Activated CD8-positive, alpha-beta T cell treated with anti-CD3 and anti-CD28 coated beads for 36 hours (primary cell): ENCODE results near the gene FBXO15. TPM values are rescaled to one million over a fixed set of nuclear protein-coding genes. Genes with fewer than 3 reads are reported as not detected.

Experiments
- ATAC-seq: fragments of 200-7000 bp; cut with Tn5 transposase; one replicate; pipeline ENCODE4 v1.10.0; 2021; ENCODE audit warnings: mild to moderate bottlenecking, moderate library complexity
- CTCF ChIA-PET: fragments of 350-600 bp; sonication (Branson Sonifier 250); formaldehyde crosslinking; loops from one replicate; lab custom pipeline; 2021; ENCODE audit warnings: antibody characterized with exemption; lab: Charles Lee
- POLR2A ChIA-PET: fragments of 350-600 bp; sonication (Branson Sonifier 250); formaldehyde crosslinking; loops from one replicate; lab custom pipeline; 2021; ENCODE audit warnings: antibody characterized with exemption; lab: Charles Lee
- DNase-seq: peaks from one replicate; pipeline ENCODE4 v3.0.0-alpha.2; 2020
- H3K27ac Mint-ChIP-seq: one replicate; pipeline ENCODE4 v1.8.0; 2021; ENCODE audit warnings: mild to moderate bottlenecking, mixed read lengths
- H3K27me3 Mint-ChIP-seq: one replicate; pipeline ENCODE4 v1.8.0; 2021; ENCODE audit warnings: mixed read lengths
- H3K36me3 Mint-ChIP-seq: one replicate; pipeline ENCODE4 v1.8.0; 2021; ENCODE audit warnings: low read depth, mixed read lengths
- H3K4me1 Mint-ChIP-seq: one replicate; pipeline ENCODE4 v1.8.0; 2021; ENCODE audit warnings: low read depth, mixed read lengths
- H3K4me3 Mint-ChIP-seq: one replicate; pipeline ENCODE4 v1.8.0; 2021; ENCODE audit warnings: mild to moderate bottlenecking, moderate library complexity, mixed read lengths
- H3K9me3 Mint-ChIP-seq: one replicate; pipeline ENCODE4 v1.8.0; 2021; ENCODE audit warnings: mixed read lengths
- CTCF ChIP-seq: fragments of 200-600 bp; IDR thresholded peaks from one replicate; pipeline ENCODE4 v1.8.0; 2022; ENCODE audit warnings: antibody characterized with exemption, mild to moderate bottlenecking
- intact Hi-C: fragments of 100-400 bp; cut with micrococcal nuclease; formaldehyde crosslinking; loops from one replicate; pipeline ENCODE4 v1.10.0; 2022
- total RNA-seq, 2 experiments: library from RNA; stranded (reverse); gene quantifications; one replicate each; pipeline ENCODE4 v1.2.3, GENCODE V29; 2021

Gene FBXO15
- total RNA-seq, 2 experiments from 2014 or later: 2.1 TPM

GRCh38 chr18:74066018-74066417 is 81.6 kb downstream of the FBXO15 start:
- peaks cover 50% of the 10 kb centered on the region for H3K4me1 Mint-ChIP-seq
- intact Hi-C loops: loop anchor here (5.0 kb wide), 1 partner anchor 81 kb away; the partner anchor contains the start of genes FBXO15 and TIMM21
- CTCF ChIA-PET: interaction anchor here (5.2 kb wide), 1 partner anchor 17 kb away, joined by 35 read pairs; no protein-coding TSS in a partner anchor
- no peaks in the 10 kb centered on the region for H3K27me3 Mint-ChIP-seq
- POLR2A ChIA-PET: interaction anchor here (2.4 to 3.1 kb wide), 2 partner anchors 8 to 17 kb away, joined by 8 to 24 read pairs; no protein-coding TSS in a partner anchor
- TF ChIP-seq CTCF: no peak
- H3K27ac Mint-ChIP-seq: peak overlapping the region; percentile 89
- no peaks in the 10 kb centered on the region for H3K9me3 Mint-ChIP-seq
- peak; percentile 60 for DNase-seq
- peak; percentile 56 for ATAC-seq
- peak overlapping the region; percentile 73 for H3K4me3 Mint-ChIP-seq
- peaks cover 3% of the 10 kb centered on the region for H3K36me3 Mint-ChIP-seq

GRCh38 chr18:74065366-74065765 is 82.3 kb downstream of the FBXO15 start:
- Mint-ChIP-seq H3K4me1 (peaks cover 50% of the 10 kb centered on the region), H3K9me3 (no peaks in the 10 kb centered on the region), H3K27me3 (no peaks in the 10 kb centered on the region), H3K4me3 (peak overlapping the region; percentile 73), H3K36me3 (peaks cover 3% of the 10 kb centered on the region), H3K27ac (peak overlapping the region; percentile 89)
- intact Hi-C loops: loop anchor here (5.0 kb wide), 1 partner anchor 82 kb away; the partner anchor contains the start of genes FBXO15 and TIMM21
- TF ChIP-seq CTCF: no peak
- ChIA-PET POLR2A (interaction anchor here (2.4 to 3.1 kb wide), 2 partner anchors 9 to 18 kb away, joined by 8 to 24 read pairs; no protein-coding TSS in a partner anchor), CTCF (interaction anchor here (5.2 kb wide), 1 partner anchor 17 kb away, joined by 35 read pairs; no protein-coding TSS in a partner anchor)
- no peak for DNase-seq
- ATAC-seq: no peak

GRCh38 chr18:74064510-74064909 is 83.1 kb downstream of the FBXO15 start:
- CTCF ChIA-PET: interaction anchor here (1.6 to 5.2 kb wide), 3 partner anchors 18 to 87 kb away, joined by 3 to 35 read pairs (median 6); no protein-coding TSS in a partner anchor
- ATAC-seq (peak; percentile 68), DNase-seq (peak; percentile 87)
- Mint-ChIP-seq H3K27ac (peak overlapping the region; percentile 89), H3K4me1 (peaks cover 50% of the 10 kb centered on the region), H3K9me3 (no peaks in the 10 kb centered on the region), H3K36me3 (peaks cover 4% of the 10 kb centered on the region), H3K27me3 (no peaks in the 10 kb centered on the region), H3K4me3 (peak overlapping the region; percentile 73)
- intact Hi-C loops: no loop called here
- TF ChIP-seq CTCF: no peak
- POLR2A ChIA-PET: interaction anchor here (0.8 to 3.1 kb wide), 4 partner anchors 10 to 21 kb away, joined by 3 to 24 read pairs (median 6); no protein-coding TSS in a partner anchor

GRCh38 chr18:74063557-74063956 is 84.1 kb downstream of the FBXO15 start:
- H3K27ac Mint-ChIP-seq: peak overlapping the region; percentile 89
- ChIA-PET POLR2A (interaction anchor here (1.0 to 3.1 kb wide), 5 partner anchors 12 to 99 kb away, joined by 3 to 24 read pairs (median 3); no protein-coding TSS in a partner anchor), CTCF (interaction anchor here (0.8 to 5.2 kb wide), 9 partner anchors 13 to 88 kb away, joined by 3 to 35 read pairs (median 5); no protein-coding TSS in a partner anchor)
- peak overlapping the region; percentile 73 for H3K4me3 Mint-ChIP-seq
- H3K27me3 Mint-ChIP-seq: no peaks in the 10 kb centered on the region
- TF ChIP-seq CTCF: no peak
- intact Hi-C loops: no loop called here
- no peak for ATAC-seq
- H3K36me3 Mint-ChIP-seq: peaks cover 8% of the 10 kb centered on the region
- no peaks in the 10 kb centered on the region for H3K9me3 Mint-ChIP-seq
- DNase-seq: no peak
- H3K4me1 Mint-ChIP-seq: peaks cover 50% of the 10 kb centered on the region

GRCh38 chr18:74063023-74063422 is 84.6 kb downstream of the FBXO15 start:
- peak; percentile 82 for DNase-seq

More at GRCh38 chr18:74063023-74063422, 84.6 kb downstream of the FBXO15 start:
- Mint-ChIP-seq H3K27ac (peak overlapping the region; percentile 89), H3K36me3 (peaks cover 8% of the 10 kb centered on the region), H3K9me3 (no peaks in the 10 kb centered on the region), H3K4me1 (peaks cover 50% of the 10 kb centered on the region), H3K4me3 (peak overlapping the region; percentile 73), H3K27me3 (no peaks in the 10 kb centered on the region)
- ChIA-PET CTCF (interaction anchor here (1.0 to 5.2 kb wide), 7 partner anchors 11 to 49 kb away, joined by 3 to 35 read pairs (median 5); no protein-coding TSS in a partner anchor), POLR2A (interaction anchor here (0.6 to 3.1 kb wide), 6 partner anchors 19 to 1391 kb away, joined by 3 to 24 read pairs (median 4); no protein-coding TSS in a partner anchor)
- intact Hi-C loops: no loop called here
- TF ChIP-seq CTCF: no peak
- ATAC-seq: peak; percentile 70
